ENCODE results near the gene TMC2.
"Not testable (repeated sequence)": the region's sequence is repeated elsewhere in the genome, so short reads cannot be mapped to it uniquely, and the experiment has no call there.

Gene TMC2

GRCh38 chr20:2653556-2654383, 117.4 kb downstream of the TMC2 start:
- intact Hi-C loops (cut with DNase I), result loop anchor here (5.0 kb wide), 1 partner anchor 126 kb away; no protein-coding TSS in a partner anchor
- DNase-seq, result no peak

GRCh38 chr20:2654384-2654822, 118.0 kb downstream of the TMC2 start:
- intact Hi-C loops (cut with DNase I), result loop anchor here (5.0 kb wide), 1 partner anchor 127 kb away; no protein-coding TSS in a partner anchor
- no peak for DNase-seq

- DNase-seq, result no peak
- intact Hi-C loops (cut with DNase I), result loop anchor here (5.0 kb wide), 1 partner anchor 128 kb away; no protein-coding TSS in a partner anchor
Measured at GRCh38 chr20:2654831-2655230, 118.5 kb downstream of the TMC2 start.

- DNase-seq, result no peak
- intact Hi-C loops (cut with DNase I), result no loop called here
Measured at GRCh38 chr20:2655331-2656116, 119.2 kb downstream of the TMC2 start.

- DNase-seq, result no peak
- intact Hi-C loops (cut with DNase I), result no loop called here
Measured at GRCh38 chr20:2656471-2657117, 120.2 kb downstream of the TMC2 start.

- DNase-seq, result no peak
- intact Hi-C loops (cut with DNase I), result no loop called here
Measured at GRCh38 chr20:2657241-2657640, 120.9 kb downstream of the TMC2 start.

- no peak for DNase-seq
- intact Hi-C loops (cut with DNase I), result no loop called here
Measured at GRCh38 chr20:2657674-2658073, 121.3 kb downstream of the TMC2 start.

- intact Hi-C loops (cut with DNase I), result no loop called here
- no peak for DNase-seq
Measured at GRCh38 chr20:2658414-2659354, 122.3 kb downstream of the TMC2 start.

- peak in 1 of 42 donors; percentile 23 for DNase-seq
- intact Hi-C loops (cut with DNase I), result no loop called here
Measured at GRCh38 chr20:2659547-2659946, 123.2 kb downstream of the TMC2 start.

- DNase-seq, result peak in 1 of 42 donors; percentile 34
- intact Hi-C loops (cut with DNase I), result no loop called here
Measured at GRCh38 chr20:2663364-2663886, 127.1 kb downstream of the TMC2 start.

- intact Hi-C loops (cut with DNase I), result no loop called here
- DNase-seq, result peak; percentile 91 to 99 (median 96)
Measured at GRCh38 chr20:2663887-2664719, 127.7 kb downstream of the TMC2 start, which contains the start of gene IDH3B. TSS of gene IDH3B (minus strand) at chr20:2664216. CDS start at chr20:2664188, 28 bp downstream.

- intact Hi-C loops (cut with DNase I), result no loop called here
- DNase-seq, result no peak
Measured at GRCh38 chr20:2671977-2672376, 135.6 kb downstream of the TMC2 start.

GRCh38 chr20:2672446-2672845, 136.1 kb downstream of the TMC2 start:
- DNase-seq, result peak in 1 of 42 donors; percentile 7
- intact Hi-C loops (cut with DNase I), result no loop called here

GRCh38 chr20:2673453-2673852, 137.1 kb downstream of the TMC2 start:
- no peak for DNase-seq
- intact Hi-C loops (cut with DNase I), result no loop called here

GRCh38 chr20:2680046-2680445, 143.7 kb downstream of the TMC2 start:
- intact Hi-C loops (cut with DNase I), result no loop called here
- no peak for DNase-seq

- DNase-seq; intact Hi-C loops (cut with DNase I): not testable (repeated sequence)
Measured at GRCh38 chr20:2682040-2682439, 145.7 kb downstream of the TMC2 start.

GRCh38 chr20:2684817-2685216, 148.4 kb downstream of the TMC2 start:
- DNase-seq; intact Hi-C loops (cut with DNase I): not testable (repeated sequence)

All from head of caudate nucleus (tissue), 42 donors.